ENCODE results near the gene PRPS1L1.

- TF ChIP-seq GATA3 (IDR thresholded peaks at IDR 0.05; ENCODE audit: low read depth, low read length) (no peak), GATA2 (IDR thresholded peaks at IDR 0.05; ENCODE audit: low read depth, low read length) (no peak)
These were observed 33.4 kb downstream of the PRPS1L1 start for GRCh38 chr7:17994079-17994850.
